ENCODE data around the gene TMEM238. TPM values are rescaled to one million over a fixed set of nuclear protein-coding genes. Genes with fewer than 3 reads are reported as not detected.

Gene TMEM238
- total and polyA plus RNA-seq, 9 of the 15 experiments (the other 6 are each of a cell fraction or from before 2014, with no cell fraction given): 0.18 to 5.1 (median 1.3) TPM; not detected in 4

GRCh38 chr19:55384920-55385723, 1.0 kb upstream of the TMEM238 start (continued):
- TF ChIP-seq KLF10 (CRISPR knock-in tag; IDR thresholded peaks at IDR 0.05): no peak
- no peak for TF ChIP-seq NCOA2 (IDR thresholded peaks at IDR 0.05; ENCODE audit: partially characterized antibody in 2 of 2)
- TF ChIP-seq PCBP1 (IDR thresholded peaks at IDR 0.05; ENCODE audit: low read depth, low read length, poor library complexity, severe bottlenecking): no peak
- no peak for TF ChIP-seq EP300 (IDR thresholded peaks at IDR 0.05; ENCODE audit: low read length)
- no peak for TF ChIP-seq BRD4 (IDR thresholded peaks at IDR 0.05)
- TF ChIP-seq ETV6 (IDR thresholded peaks at IDR 0.05; ENCODE audit: borderline replicate concordance in 1 of 2, low read depth in 2 of 2, low read length in 1 of 2): no peak
- no peak for TF ChIP-seq ETV6 (CRISPR knock-in tag; IDR thresholded peaks at IDR 0.05; ENCODE audit: borderline replicate concordance)
- TF ChIP-seq HNRNPL (IDR thresholded peaks at IDR 0.05; ENCODE audit: low read depth, low read length): no peak
- TF ChIP-seq USF2 (CRISPR knock-in tag; IDR thresholded peaks at IDR 0.05): no peak
- no peak for TF ChIP-seq TCF3 (CRISPR knock-in tag; IDR thresholded peaks at IDR 0.05)
- TF ChIP-seq RNF219 (CRISPR knock-in tag; IDR thresholded peaks at IDR 0.05): 0 out of 2 replicates have a peak, but pooled peaks have one; percentile 57
- TF ChIP-seq ZFP36 (IDR thresholded peaks at IDR 0.05; ENCODE audit: low read depth, low read length, partially characterized antibody): no peak
- TF ChIP-seq ZNF134 (CRISPR knock-in tag; conservative IDR thresholded peaks at IDR 0.05): no peak
- TF ChIP-seq ZSCAN32 (CRISPR knock-in tag; IDR thresholded peaks at IDR 0.05): no peak
- peak; percentile 5; the same call in 1 of the 2 replicates for TF ChIP-seq JUN (IDR thresholded peaks at IDR 0.05; ENCODE audit: borderline replicate concordance, low read depth, low read length)
- no peak for TF ChIP-seq JUN (CRISPR knock-in tag; IDR thresholded peaks at IDR 0.05; ENCODE audit: borderline replicate concordance)
- no peak for TF ChIP-seq ZKSCAN3 (CRISPR knock-in tag; IDR thresholded peaks at IDR 0.05)
- TF ChIP-seq KDM4B (IDR thresholded peaks at IDR 0.05; ENCODE audit: borderline replicate concordance in 2 of 2, low read depth in 1 of 2): no peak
- TF ChIP-seq HNRNPK (IDR thresholded peaks at IDR 0.05; ENCODE audit: low read depth, low read length, poor library complexity, severe bottlenecking): no peak
- no peak for TF ChIP-seq NFRKB (IDR thresholded peaks at IDR 0.05; ENCODE audit: low read depth)
- TF ChIP-seq TEAD1 (CRISPR knock-in tag; IDR thresholded peaks at IDR 0.05): peak in 1 of 2 experiments; percentile 32; a peak in 1 of 4 replicates
- no peak for TF ChIP-seq ZNF431 (CRISPR knock-in tag; IDR thresholded peaks at IDR 0.05)
- TF ChIP-seq GABPB1 (CRISPR knock-in tag; IDR thresholded peaks at IDR 0.05): no peak
- 0 out of 2 replicates have a peak, but pooled peaks have one; percentile 12 for TF ChIP-seq ERF (CRISPR knock-in tag; IDR thresholded peaks at IDR 0.05)
- TF ChIP-seq PHF20 (IDR thresholded peaks at IDR 0.05; ENCODE audit: partially characterized antibody): no peak
- TF ChIP-seq KLF13 (tag; IDR thresholded peaks at IDR 0.05; ENCODE audit: borderline replicate concordance, low read depth): no peak
- no peak for TF ChIP-seq THRAP3 (IDR thresholded peaks at IDR 0.05; ENCODE audit: borderline replicate concordance)

All from K562 (cell line).